SJSA1 (cell line): ENCODE measurements around the gene ZNF263. TPM values are rescaled to one million over a fixed set of nuclear protein-coding genes. Genes with fewer than 3 reads are reported as not detected.
A peak's percentile ranks its signal among the peaks of the same experiment; 100 is the strongest.

Source experiments
- DNase-seq, 2 experiments: peaks; one replicate each; pipeline ENCODE4 v3.0.0-alpha.2; 2015 to 2020; ENCODE audit warnings: low spot score in 2 of 2, low read depth in 1 of 2
- H3K27ac ChIP-seq: fragments of 250-450 bp; sonication (Bioruptor Pico); 2 replicates; pipeline ENCODE4 v1.5.1; 2020; ENCODE audit warnings: mild to moderate bottlenecking, moderate library complexity
- H3K27me3 ChIP-seq: fragments of 250-450 bp; sonication (Bioruptor Pico); replicated peaks from 2 replicates; pipeline ENCODE4 v1.5.1; 2020; ENCODE audit warnings: mild to moderate bottlenecking, moderate library complexity
- H3K36me3 ChIP-seq: fragments of 250-450 bp; sonication (Bioruptor Pico); 2 replicates; pipeline ENCODE4 v1.5.1; 2020; ENCODE audit warnings: mild to moderate bottlenecking
- H3K4me1 ChIP-seq: fragments of 250-450 bp; sonication (Bioruptor Pico); replicated peaks from 2 replicates; pipeline ENCODE4 v1.6.1; 2021; ENCODE audit warnings: mild to moderate bottlenecking
- H3K4me3 ChIP-seq: fragments of 250-450 bp; sonication (Bioruptor Pico); 2 replicates; pipeline ENCODE4 v1.5.1; 2020; ENCODE audit warnings: mild to moderate bottlenecking
- H3K9me3 ChIP-seq: fragments of 250-450 bp; sonication (Bioruptor Pico); replicated peaks from 2 replicates; pipeline ENCODE4 v1.5.1; 2020; ENCODE audit warnings: mild to moderate bottlenecking
- total RNA-seq: library from RNA; depleted of rRNA; stranded (reverse); fragments of >200 nt; shearing (Covaris generic); gene quantifications from 2 replicates; pipeline ENCODE4 v1.2.3, GENCODE V29; 2014

Gene ZNF263
- total RNA-seq, 1 experiment from 2014 or later = 41.0 TPM

DNA sequence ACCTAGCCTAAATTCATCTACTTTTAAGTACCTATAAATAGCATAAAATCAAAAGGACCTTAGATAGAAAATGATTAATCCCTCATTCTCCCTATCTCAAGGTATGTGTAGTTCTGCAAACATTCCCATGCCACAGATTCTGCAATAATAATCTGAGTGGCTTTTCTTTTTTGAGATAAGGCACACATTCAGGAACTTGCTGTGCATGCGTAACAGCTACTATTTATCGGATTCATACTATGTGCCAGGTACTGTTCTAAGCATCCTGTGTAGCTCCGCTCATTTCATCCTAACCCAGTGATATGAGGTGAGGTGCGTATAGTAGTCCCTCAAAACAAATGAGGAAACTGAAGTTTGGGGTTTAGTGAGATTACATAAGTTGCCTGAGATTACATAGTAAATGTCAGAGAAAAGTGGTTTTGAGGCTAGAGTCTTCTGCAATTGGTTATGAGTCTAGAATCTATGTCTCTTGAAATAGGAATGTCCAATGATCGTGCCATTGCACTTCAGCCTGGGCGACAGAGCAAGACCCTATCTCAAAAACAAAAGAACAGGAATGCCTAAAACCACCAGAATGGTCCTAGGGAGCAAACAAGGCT lies 2.0 kb upstream of the ZNF263 start:
- Histone ChIP-seq H3K27ac (no peak overlapping the region), H3K27me3 (0 out of 2 replicates have a peak, but pooled peaks cover 4% of the 10 kb centered on the region), H3K4me3 (no peak overlapping the region), H3K9me3 (no peaks in the 10 kb centered on the region; the same call in 1 of the 2 replicates), H3K4me1 (peaks cover 12% of the 10 kb centered on the region), H3K36me3 (peaks cover 27% of the 10 kb centered on the region)
- DNase-seq = no peak

GRCh38 chr16:3282103-3282729 lies 1.1 kb upstream of the ZNF263 start:
- peak; percentile 75 to 91 for DNase-seq
- H3K4me3 ChIP-seq = peak overlapping the region; percentile 69
- no peaks in the 10 kb centered on the region for H3K27me3 ChIP-seq
- H3K4me1 ChIP-seq = peaks cover 12% of the 10 kb centered on the region
- peaks cover 35% of the 10 kb centered on the region for H3K36me3 ChIP-seq
- peak overlapping the region; percentile 96 for H3K27ac ChIP-seq
- no peaks in the 10 kb centered on the region; the same call in 1 of the 2 replicates for H3K9me3 ChIP-seq

GRCh38 chr16:3283543-3284447 lies 504 bp downstream of the ZNF263 start:
- Histone ChIP-seq H3K4me1 (peaks cover 12% of the 10 kb centered on the region), H3K27me3 (no peaks in the 10 kb centered on the region), H3K27ac (peak overlapping the region; percentile 96), H3K36me3 (peaks cover 50% of the 10 kb centered on the region), H3K4me3 (peak overlapping the region; percentile 69), H3K9me3 (peaks cover 6% of the 10 kb centered on the region)
- DNase-seq = no peak

GRCh38 chr16:3285131-3285530 lies 1.8 kb downstream of the ZNF263 start:
- no peak overlapping the region for H3K4me3 ChIP-seq
- peaks cover 19% of the 10 kb centered on the region for H3K9me3 ChIP-seq
- H3K36me3 ChIP-seq = peaks cover 64% of the 10 kb centered on the region

DNA sequence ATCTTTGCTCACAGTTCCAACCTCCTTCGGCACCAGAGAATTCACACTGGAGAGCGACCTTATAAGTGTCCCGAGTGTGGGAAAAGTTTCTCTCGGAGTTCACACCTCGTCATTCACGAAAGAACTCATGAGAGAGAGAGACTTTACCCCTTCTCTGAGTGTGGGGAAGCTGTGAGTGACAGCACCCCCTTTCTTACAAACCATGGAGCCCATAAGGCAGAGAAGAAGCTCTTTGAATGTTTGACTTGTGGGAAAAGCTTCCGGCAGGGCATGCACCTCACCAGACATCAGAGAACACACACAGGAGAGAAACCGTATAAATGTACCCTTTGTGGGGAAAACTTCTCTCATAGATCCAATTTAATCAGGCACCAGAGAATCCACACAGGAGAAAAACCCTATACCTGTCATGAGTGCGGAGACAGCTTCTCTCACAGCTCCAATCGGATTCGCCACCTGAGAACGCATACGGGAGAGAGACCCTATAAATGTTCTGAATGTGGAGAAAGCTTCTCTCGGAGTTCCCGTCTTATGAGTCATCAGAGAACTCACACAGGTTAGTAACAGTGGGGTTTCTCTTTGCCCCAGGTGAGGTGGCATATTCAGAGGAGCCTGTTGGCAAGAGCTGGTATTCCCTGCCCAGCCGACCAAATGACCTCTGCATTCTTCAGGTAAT lies 6.8 kb downstream of the ZNF263 start:
- Histone ChIP-seq H3K27ac (no peak overlapping the region), H3K4me1 (no peaks in the 10 kb centered on the region), H3K27me3 (no peaks in the 10 kb centered on the region), H3K9me3 (peaks cover 54% of the 10 kb centered on the region), H3K4me3 (no peak overlapping the region), H3K36me3 (peaks cover 97% of the 10 kb centered on the region)
- DNase-seq = peak in 1 of 2 experiments; percentile 18

More at GRCh38 chr16:3285131-3285530, 1.8 kb downstream of the ZNF263 start:
- H3K27me3 ChIP-seq = no peaks in the 10 kb centered on the region
- H3K27ac ChIP-seq = no peak overlapping the region
- H3K4me1 ChIP-seq = peaks cover 12% of the 10 kb centered on the region
- DNase-seq = no peak

GRCh38 chr16:3292604-3293003 lies 9.3 kb downstream of the ZNF263 start:
- Histone ChIP-seq H3K27ac (no peak overlapping the region), H3K4me3 (no peak overlapping the region), H3K4me1 (no peaks in the 10 kb centered on the region), H3K27me3 (no peaks in the 10 kb centered on the region), H3K36me3 (peaks cover 91% of the 10 kb centered on the region), H3K9me3 (peaks cover 64% of the 10 kb centered on the region)
- no peak for DNase-seq

DNA sequence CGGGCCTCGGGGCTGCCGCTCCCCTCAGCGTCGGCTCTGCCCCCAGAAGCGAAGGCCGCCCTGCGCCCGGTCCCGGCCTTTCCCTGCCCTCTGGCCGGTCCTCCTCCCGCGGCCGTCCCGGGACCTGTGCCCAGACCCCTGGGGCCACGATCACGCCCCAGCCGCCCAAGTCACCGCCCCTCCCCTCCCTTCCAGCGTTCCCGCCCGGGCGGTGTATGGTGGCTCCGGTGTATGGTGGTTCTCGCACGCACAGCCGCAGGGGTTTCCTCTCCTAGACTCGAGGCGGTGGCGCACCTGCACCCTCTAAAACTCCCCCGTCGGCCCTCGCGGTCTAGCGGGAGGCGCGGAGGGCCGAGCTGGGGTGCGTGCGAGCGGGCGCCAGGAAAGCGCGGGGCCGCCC lies 11.9 kb downstream of the ZNF263 start:
- no peak for DNase-seq
- Histone ChIP-seq H3K4me1 (no peaks in the 10 kb centered on the region), H3K9me3 (peaks cover 47% of the 10 kb centered on the region), H3K27ac (no peak overlapping the region), H3K36me3 (peaks cover 82% of the 10 kb centered on the region), H3K4me3 (no peak overlapping the region), H3K27me3 (no peaks in the 10 kb centered on the region)

GRCh38 chr16:3295783-3296182 lies 12.5 kb downstream of the ZNF263 start:
- no peak overlapping the region for H3K4me3 ChIP-seq
- no peaks in the 10 kb centered on the region for H3K4me1 ChIP-seq
- no peaks in the 10 kb centered on the region for H3K27me3 ChIP-seq
- H3K27ac ChIP-seq = no peak overlapping the region
- DNase-seq = no peak
- H3K36me3 ChIP-seq = peaks cover 80% of the 10 kb centered on the region
- H3K9me3 ChIP-seq = peaks cover 42% of the 10 kb centered on the region

DNA sequence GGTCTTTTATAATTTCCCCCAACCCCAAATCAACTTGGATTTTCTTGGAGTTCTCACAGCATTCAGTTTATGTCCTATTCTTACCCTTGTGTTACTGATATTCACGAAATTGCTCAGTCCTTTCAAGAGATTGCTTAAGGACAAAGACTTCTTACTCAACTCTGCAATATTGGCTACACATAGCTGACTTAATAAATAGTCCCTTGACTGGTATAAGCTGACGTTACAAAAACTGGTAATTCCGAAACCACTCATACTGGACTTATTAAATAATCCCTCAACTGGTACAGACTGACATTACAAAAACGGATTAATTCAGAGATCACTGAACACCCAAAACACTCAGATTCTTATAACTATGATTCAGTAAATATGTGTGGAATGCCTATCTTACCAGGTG lies 21.1 kb downstream of the ZNF263 start:
- no peak overlapping the region for H3K27ac ChIP-seq
- peak overlapping the region; percentile 67 for H3K4me3 ChIP-seq
- H3K9me3 ChIP-seq = peaks cover 26% of the 10 kb centered on the region
- DNase-seq = no peak
- H3K36me3 ChIP-seq = peaks cover 72% of the 10 kb centered on the region
- H3K27me3 ChIP-seq = no peaks in the 10 kb centered on the region
- peaks cover 13% of the 10 kb centered on the region for H3K4me1 ChIP-seq

DNA sequence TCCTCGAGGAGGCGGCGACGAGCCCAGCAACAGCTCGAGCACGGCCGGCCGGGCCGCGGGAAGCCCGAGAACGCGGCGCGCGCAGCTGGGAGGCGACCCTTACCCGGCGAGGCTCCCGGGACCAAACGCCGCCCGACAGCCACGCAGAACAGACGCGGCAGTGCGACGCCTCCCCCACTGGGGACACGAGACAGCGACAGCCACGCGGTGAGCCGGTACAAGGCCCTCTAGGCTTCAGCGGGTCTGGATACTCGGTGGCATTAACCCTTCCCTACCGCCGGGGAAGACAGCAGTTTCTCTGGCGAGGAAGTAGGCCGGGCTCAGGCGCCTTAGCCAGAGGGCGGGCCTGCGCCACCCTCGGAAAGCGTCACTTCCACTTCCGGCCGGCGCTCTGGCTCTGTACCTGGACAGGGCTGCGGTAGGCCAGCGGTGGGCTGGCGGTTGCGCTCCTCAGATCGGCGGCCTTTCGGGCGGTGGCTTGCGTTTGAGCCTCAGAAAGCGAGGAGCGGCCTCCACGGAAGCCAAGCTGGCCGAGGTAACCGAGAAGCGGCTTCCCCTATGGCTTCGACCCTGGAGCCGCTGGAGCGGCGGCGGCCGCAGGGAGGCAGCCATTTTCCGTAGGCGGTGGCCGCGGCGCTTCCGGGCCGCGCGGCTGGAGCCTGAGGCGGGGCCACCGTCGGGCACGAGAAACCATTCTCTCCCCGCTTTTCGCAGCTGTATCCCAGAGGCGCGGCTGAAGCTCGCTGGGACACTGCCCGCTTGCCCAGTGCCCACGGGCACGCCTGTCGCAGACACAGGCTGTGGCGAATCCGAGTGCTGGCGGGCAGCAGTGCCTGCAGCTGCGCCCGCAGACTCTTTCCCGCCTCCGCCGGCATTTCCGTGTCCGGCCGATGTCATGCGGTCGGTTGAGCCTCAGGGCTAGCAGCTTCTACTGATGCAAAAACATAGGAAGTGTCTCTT lies 22.1 kb downstream of the ZNF263 start, which contains the start of the genes TIGD7 and ZNF75A:
Gene TIGD7, minus strand, starts transcription at position 322 of the 960 bp plus-strand sequence. CDS start 4,816 bp downstream, outside the sequence.
Gene ZNF75A, plus strand, starts transcription at position 389 of the 960 bp plus-strand sequence. CDS start 2,932 bp downstream, outside the sequence.
- H3K27me3 ChIP-seq = no peaks in the 10 kb centered on the region
- DNase-seq = peak; percentile 83 to 93
- peaks cover 73% of the 10 kb centered on the region for H3K36me3 ChIP-seq
- peak within 1 kb of the TSS; percentile 81 for H3K27ac ChIP-seq
- H3K4me3 ChIP-seq = peak within 1 kb of the TSS; percentile 67
- peaks cover 26% of the 10 kb centered on the region for H3K9me3 ChIP-seq
- H3K4me1 ChIP-seq = peaks cover 13% of the 10 kb centered on the region

- Histone ChIP-seq H3K36me3 (peaks cover 71% of the 10 kb centered on the region), H3K9me3 (peaks cover 32% of the 10 kb centered on the region), H3K4me1 (peaks cover 13% of the 10 kb centered on the region), H3K27ac (peak overlapping the region; percentile 81; the same call in 1 of the 2 replicates), H3K4me3 (peak overlapping the region; percentile 67), H3K27me3 (no peaks in the 10 kb centered on the region)
- DNase-seq = no peak
Observed at GRCh38 chr16:3306078-3306477, 22.8 kb downstream of the ZNF263 start.

GRCh38 chr16:3311496-3311895 lies 28.2 kb downstream of the ZNF263 start:
- Histone ChIP-seq H3K4me3 (no peak overlapping the region), H3K4me1 (no peaks in the 10 kb centered on the region), H3K9me3 (peaks cover 22% of the 10 kb centered on the region), H3K27me3 (no peaks in the 10 kb centered on the region), H3K27ac (no peak overlapping the region), H3K36me3 (peaks cover 81% of the 10 kb centered on the region)
- DNase-seq = no peak
